Glutamatergic neuron (in vitro differentiated cells): ENCODE results near the gene CMTM5. TPM values are rescaled to one million over a fixed set of nuclear protein-coding genes. Genes with fewer than 3 reads are reported as not detected.

Experiments
- DNase-seq: peaks from one replicate; pipeline ENCODE4 v3.0.0; 2022
- H3K27ac Mint-ChIP-seq: one replicate; pipeline ENCODE4 v1.8.0; 2020; ENCODE audit warnings: mild to moderate bottlenecking, mixed read lengths, inconsistent platforms; ENCODE audit not compliant: unreplicated experiment
- H3K27me3 Mint-ChIP-seq: one replicate; pipeline ENCODE4 v1.8.0; 2020; ENCODE audit warnings: mild to moderate bottlenecking, moderate library complexity, mixed read lengths, inconsistent platforms; ENCODE audit not compliant: unreplicated experiment
- H3K36me3 Mint-ChIP-seq: one replicate; pipeline ENCODE4 v1.8.0; 2020; ENCODE audit warnings: mild to moderate bottlenecking, mixed read lengths, inconsistent platforms; ENCODE audit not compliant: unreplicated experiment
- H3K4me1 Mint-ChIP-seq: one replicate; pipeline ENCODE4 v1.8.0; 2020; ENCODE audit warnings: mild to moderate bottlenecking, low read depth, mixed read lengths, inconsistent platforms; ENCODE audit not compliant: unreplicated experiment
- H3K4me3 Mint-ChIP-seq: one replicate; pipeline ENCODE4 v1.8.0; 2020; ENCODE audit warnings: mild to moderate bottlenecking, mixed read lengths, inconsistent platforms; ENCODE audit not compliant: unreplicated experiment
- H3K9me3 Mint-ChIP-seq: one replicate; pipeline ENCODE4 v1.8.0; 2020; ENCODE audit warnings: mild to moderate bottlenecking, moderate library complexity, mixed read lengths, inconsistent platforms; ENCODE audit not compliant: unreplicated experiment
- total RNA-seq: library from RNA; stranded (reverse); fragmentation: NEBNext Ultra II Directional; extraction: Animal tissue kit (Norgen Biotek cat#: 25700); gene quantifications from one replicate; pipeline ENCODE4 v1.2.1, GENCODE V29; 2021; ENCODE audit not compliant: unreplicated experiment
- TF ChIP-seq, protein P1 (sequence below): fragments of 200-600 bp; sonication (generic); IDR thresholded peaks from one replicate; pipeline ENCODE4 v1.5.0; 2021; ENCODE audit not compliant: partially characterized antibody, unreplicated experiment

Gene CMTM5
- total RNA-seq, 1 donor from 2014 or later: not detected

DNA sequence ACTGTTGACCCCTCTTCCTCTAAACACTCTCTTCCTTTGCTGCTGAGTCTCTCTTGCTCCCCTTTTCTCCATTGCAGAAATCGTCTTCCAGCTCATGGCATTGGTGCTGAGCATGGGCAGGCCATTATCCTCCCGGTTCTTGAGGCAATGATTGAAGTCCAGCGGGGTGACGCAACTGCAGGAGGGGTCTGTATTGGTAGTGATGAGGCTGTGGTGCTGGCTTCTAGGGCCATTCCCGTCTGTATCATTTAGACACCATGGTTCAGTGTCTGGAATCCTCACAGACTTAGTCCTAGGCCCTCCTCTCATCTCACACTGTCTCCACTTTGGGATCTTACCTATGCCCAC, 23.4 kb upstream of the CMTM5 start:
- Mint-ChIP-seq H3K27ac (peak overlapping the region; percentile 0), H3K4me1 (peaks cover 14% of the 10 kb centered on the region), H3K36me3 (peaks cover 16% of the 10 kb centered on the region), H3K9me3 (peaks cover 19% of the 10 kb centered on the region), H3K4me3 (peak overlapping the region; percentile 92), H3K27me3 (peaks cover 16% of the 10 kb centered on the region)
- DNase-seq: no peak
- TF ChIP-seq, protein P1, sequence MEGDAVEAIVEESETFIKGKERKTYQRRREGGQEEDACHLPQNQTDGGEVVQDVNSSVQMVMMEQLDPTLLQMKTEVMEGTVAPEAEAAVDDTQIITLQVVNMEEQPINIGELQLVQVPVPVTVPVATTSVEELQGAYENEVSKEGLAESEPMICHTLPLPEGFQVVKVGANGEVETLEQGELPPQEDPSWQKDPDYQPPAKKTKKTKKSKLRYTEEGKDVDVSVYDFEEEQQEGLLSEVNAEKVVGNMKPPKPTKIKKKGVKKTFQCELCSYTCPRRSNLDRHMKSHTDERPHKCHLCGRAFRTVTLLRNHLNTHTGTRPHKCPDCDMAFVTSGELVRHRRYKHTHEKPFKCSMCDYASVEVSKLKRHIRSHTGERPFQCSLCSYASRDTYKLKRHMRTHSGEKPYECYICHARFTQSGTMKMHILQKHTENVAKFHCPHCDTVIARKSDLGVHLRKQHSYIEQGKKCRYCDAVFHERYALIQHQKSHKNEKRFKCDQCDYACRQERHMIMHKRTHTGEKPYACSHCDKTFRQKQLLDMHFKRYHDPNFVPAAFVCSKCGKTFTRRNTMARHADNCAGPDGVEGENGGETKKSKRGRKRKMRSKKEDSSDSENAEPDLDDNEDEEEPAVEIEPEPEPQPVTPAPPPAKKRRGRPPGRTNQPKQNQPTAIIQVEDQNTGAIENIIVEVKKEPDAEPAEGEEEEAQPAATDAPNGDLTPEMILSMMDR: no peak

GRCh38 chr14:23354990-23355389, 21.9 kb upstream of the CMTM5 start:
- H3K36me3 Mint-ChIP-seq: peaks cover 16% of the 10 kb centered on the region
- H3K9me3 Mint-ChIP-seq: peaks cover 19% of the 10 kb centered on the region
- H3K27me3 Mint-ChIP-seq: peaks cover 14% of the 10 kb centered on the region
- no peak overlapping the region for H3K27ac Mint-ChIP-seq
- no peak for DNase-seq
- TF ChIP-seq, protein P1: no peak
- H3K4me1 Mint-ChIP-seq: peaks cover 14% of the 10 kb centered on the region
- H3K4me3 Mint-ChIP-seq: no peak overlapping the region

- no peak overlapping the region for H3K4me3 Mint-ChIP-seq
- peaks cover 15% of the 10 kb centered on the region for H3K9me3 Mint-ChIP-seq
- no peak overlapping the region for H3K27ac Mint-ChIP-seq
These were observed 20.9 kb upstream of the CMTM5 start for GRCh38 chr14:23355871-23356435.

GRCh38 chr14:23356662-23357061, 20.2 kb upstream of the CMTM5 start:
- H3K27me3 Mint-ChIP-seq: peaks cover 11% of the 10 kb centered on the region
- peaks cover 17% of the 10 kb centered on the region for H3K9me3 Mint-ChIP-seq
- no peak for DNase-seq
- TF ChIP-seq, protein P1: no peak
- peaks cover 13% of the 10 kb centered on the region for H3K4me1 Mint-ChIP-seq
- no peak overlapping the region for H3K4me3 Mint-ChIP-seq
- H3K27ac Mint-ChIP-seq: no peak overlapping the region
- H3K36me3 Mint-ChIP-seq: peaks cover 11% of the 10 kb centered on the region

More at GRCh38 chr14:23355871-23356435, 20.9 kb upstream of the CMTM5 start:
- Mint-ChIP-seq H3K36me3 (peaks cover 12% of the 10 kb centered on the region), H3K4me1 (peaks cover 13% of the 10 kb centered on the region), H3K27me3 (peaks cover 15% of the 10 kb centered on the region)
- DNase-seq: no peak
- TF ChIP-seq, protein P1: no peak

GRCh38 chr14:23357261-23357660, 19.6 kb upstream of the CMTM5 start:
- DNase-seq: no peak
- H3K36me3 Mint-ChIP-seq: peaks cover 11% of the 10 kb centered on the region
- peaks cover 19% of the 10 kb centered on the region for H3K9me3 Mint-ChIP-seq
- H3K27ac Mint-ChIP-seq: no peak overlapping the region
- peaks cover 11% of the 10 kb centered on the region for H3K27me3 Mint-ChIP-seq
- no peak overlapping the region for H3K4me3 Mint-ChIP-seq
- peaks cover 16% of the 10 kb centered on the region for H3K4me1 Mint-ChIP-seq
- TF ChIP-seq, protein P1: no peak
